AML-193 (cell line): ENCODE measurements around the gene ATP8A2.
"Not testable (repeated sequence)": the region's sequence is repeated elsewhere in the genome, so short reads cannot be mapped to it uniquely, and the experiment has no call there.

Experiments
- DNase-seq, 2 experiments: peaks; one replicate each; lab custom pipeline; 2025; lab: John Stamatoyannopoulos, UW

Gene ATP8A2

DNA sequence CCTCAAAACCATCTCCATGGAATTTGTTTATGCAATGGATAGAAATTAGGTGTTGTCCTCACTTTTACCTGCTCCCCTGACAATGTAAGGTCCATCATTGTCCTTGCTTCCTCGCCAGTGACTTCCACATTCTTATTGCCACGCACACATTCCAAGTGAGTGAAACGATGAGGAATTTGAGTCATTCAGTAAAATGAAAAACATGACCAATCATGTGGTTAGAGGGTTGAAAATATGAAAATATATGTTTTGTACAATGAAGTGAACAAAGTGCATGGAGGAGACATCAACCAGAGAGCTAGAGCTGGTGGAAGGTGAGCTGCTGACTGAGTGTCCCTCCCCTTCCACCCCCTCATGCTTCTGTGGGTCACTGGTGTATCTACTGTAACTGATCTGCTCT is 91.7 kb downstream of the ATP8A2 start:
- no peak for DNase-seq

DNA sequence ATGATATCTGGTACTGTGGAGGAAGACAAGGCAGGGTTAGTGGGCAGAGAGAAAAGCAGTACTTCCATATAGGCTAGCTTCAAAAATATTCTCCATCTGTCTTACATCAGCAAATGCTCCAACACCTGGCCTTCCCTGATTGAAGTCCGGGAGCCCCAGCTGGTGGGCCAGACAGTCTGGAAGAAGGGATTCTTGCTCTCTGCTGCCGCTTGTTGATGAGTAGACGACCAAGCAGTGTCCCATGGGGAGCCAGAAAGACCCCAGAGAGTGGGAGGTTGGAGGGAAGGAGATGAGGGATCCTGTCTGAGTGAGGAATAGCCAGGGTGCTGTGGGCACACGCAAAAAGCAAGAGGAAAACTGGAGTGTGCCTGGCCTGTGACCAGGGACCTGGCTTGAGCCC is 95.1 kb downstream of the ATP8A2 start:
- no peak for DNase-seq

GRCh38 chr13:25468325-25469168 is 96.8 kb downstream of the ATP8A2 start:
- no peak for DNase-seq

DNA sequence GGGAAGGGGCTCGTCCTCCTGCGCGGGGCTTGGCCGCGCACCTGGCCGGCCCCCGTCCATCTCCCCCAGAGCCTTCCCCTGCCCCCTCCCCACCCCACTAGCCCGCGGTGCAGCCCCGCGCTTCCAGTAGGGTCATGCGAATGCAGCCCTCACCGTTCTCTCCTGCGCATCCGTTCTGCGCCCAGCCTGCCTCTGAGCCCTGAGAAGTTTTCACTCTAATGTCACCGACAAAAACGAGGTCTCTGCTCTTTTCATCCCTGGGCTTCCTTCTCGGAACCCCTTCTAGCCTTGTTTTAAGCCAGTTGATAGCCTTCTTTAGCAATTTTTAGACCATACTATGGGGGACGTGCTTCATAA is 97.4 kb downstream of the ATP8A2 start:
- DNase-seq = no peak

DNA sequence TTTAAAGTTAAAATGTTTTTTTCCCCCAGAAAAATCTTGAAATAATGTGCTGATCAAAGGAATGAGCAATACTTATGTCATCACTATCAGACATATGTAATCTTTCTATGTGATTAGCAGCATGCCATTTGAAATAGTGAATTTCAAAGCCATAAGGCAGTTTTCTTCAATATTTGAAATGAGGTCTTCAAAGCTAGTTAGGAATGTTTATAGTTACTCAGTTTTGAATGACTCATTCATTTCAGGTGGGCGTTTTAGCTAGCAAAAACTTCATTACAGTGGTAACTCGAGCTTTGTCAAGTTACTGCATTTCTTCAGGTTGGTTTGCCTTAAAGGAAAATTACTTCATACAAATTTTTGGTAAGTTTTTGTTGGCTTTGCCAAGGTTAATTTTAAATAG is 102.1 kb downstream of the ATP8A2 start:
- DNase-seq = no peak

GRCh38 chr13:25478186-25478585 is 106.4 kb downstream of the ATP8A2 start:
- no peak for DNase-seq

DNA sequence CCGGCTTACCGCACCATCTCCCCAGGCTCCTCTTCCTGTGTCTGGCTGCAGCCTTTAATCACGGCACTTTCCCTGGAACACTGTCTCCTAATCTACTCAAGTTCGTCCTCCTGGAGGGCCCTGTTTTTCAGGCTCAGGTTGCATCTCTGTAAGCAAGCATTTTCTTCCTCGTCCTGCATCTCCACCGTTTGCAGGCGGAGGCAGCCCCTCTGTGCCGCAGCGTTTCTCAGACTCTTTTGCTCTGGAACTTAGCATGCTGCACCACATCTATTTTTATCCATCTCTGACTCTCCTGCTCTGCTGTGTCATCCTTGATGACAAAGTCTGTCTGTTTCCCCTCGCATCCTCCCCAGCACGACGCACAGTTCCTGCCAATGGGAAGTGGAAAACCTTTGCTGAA is 117.5 kb downstream of the ATP8A2 start:
- no peak for DNase-seq

- no peak for DNase-seq
Measured at GRCh38 chr13:25490236-25490635, 118.5 kb downstream of the ATP8A2 start.

DNA sequence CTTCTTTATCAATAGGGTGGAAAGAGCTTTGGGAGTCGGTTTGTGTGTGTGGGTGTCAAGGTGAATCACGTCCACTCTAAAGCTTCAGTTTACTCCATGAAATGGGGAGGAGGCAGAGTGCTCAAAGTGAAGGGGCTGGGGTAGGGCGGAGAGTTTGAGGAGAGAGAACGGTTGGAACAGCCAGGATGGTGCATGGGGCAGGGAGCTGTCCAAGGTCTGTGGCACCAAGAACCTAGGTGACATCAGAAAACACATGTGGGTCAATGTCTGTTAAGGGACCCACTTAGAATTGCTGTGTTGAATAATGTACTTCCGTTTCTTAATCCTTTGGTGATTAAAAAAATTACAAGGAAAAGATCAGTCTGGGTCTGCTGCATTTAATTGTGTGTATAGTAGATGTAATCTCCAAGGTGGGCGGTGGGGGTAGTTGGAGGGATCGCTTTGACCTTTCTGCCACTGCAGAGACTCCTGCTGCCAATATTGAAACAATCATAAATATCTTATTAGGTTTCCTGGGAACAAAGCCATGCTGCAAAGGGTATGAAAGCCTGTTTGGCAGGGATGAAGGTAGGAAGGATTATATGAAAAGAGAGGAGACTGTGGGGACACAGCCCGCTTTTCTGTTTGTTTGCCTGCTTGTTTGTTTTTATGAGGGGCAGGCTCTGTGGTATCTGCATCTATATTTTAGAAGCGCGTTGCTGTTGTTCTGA is 122.3 kb downstream of the ATP8A2 start:
- no peak for DNase-seq

GRCh38 chr13:25494698-25495411 is 123.1 kb downstream of the ATP8A2 start:
- DNase-seq = no peak

- no peak for DNase-seq
Measured at GRCh38 chr13:25501231-25501630, 129.5 kb downstream of the ATP8A2 start.

DNA sequence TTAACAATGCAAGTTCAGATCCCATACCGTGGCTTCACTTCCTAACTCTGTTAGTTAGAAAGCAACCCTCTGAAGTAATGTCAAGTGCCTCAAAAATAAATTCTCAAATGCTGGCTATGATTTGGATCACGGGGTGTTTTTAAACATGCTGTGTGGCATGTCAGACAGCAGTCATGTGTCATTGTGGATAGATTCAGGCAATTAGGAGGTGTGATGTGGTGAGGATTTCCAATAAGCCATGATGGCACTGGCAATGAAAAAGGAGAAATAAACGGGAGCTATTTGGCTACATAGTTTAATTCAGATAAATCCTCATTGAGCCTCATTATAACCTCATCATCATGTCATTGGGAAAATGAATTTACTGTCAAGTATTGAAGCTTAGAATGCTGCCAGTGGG is 130.3 kb downstream of the ATP8A2 start:
- no peak for DNase-seq

DNA sequence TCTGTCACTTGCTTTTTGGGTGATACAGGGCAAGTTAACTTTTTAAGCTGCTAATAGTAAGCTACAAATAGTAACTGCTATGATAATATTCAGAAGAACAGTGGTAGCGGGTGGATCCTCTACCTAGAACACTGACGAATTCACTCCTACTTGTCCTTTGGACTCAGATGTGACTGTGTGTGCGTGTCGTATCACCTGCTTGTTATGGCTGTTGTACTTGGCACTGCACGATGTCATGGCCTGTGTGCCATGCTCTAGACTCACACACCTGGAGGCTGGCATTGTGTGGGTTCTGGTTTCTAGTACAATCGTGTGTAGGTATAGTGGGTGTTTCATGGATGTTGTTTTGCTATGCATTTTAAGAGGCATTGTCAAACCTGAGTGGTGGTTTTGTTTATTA is 130.8 kb downstream of the ATP8A2 start:
- DNase-seq = no peak

GRCh38 chr13:25503856-25504255 is 132.1 kb downstream of the ATP8A2 start:
- DNase-seq = no peak

GRCh38 chr13:25507841-25508240 is 136.1 kb downstream of the ATP8A2 start:
- DNase-seq = no peak

- DNase-seq = not testable (repeated sequence)
Measured at GRCh38 chr13:25513060-25513459, 141.3 kb downstream of the ATP8A2 start.

DNA sequence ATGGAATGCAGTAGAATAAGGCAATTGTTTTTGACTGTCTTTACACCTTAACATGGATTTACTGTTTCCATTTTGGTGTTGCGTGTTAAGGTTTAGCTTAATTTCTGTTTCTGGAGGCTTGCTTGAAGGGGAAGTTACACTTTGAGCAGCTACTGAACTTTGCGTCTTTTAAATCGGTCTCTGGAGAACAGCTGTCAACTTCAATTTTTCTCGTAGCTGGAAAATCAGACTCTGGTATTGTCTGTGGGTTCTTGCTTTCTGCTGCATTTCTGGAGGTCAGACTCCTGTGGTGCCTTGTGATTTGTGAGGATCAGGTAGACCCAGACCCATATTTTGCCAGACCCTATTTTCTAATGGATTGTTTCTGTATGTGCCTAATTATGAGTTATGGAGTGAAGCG is 146.7 kb downstream of the ATP8A2 start:
- no peak for DNase-seq

DNA sequence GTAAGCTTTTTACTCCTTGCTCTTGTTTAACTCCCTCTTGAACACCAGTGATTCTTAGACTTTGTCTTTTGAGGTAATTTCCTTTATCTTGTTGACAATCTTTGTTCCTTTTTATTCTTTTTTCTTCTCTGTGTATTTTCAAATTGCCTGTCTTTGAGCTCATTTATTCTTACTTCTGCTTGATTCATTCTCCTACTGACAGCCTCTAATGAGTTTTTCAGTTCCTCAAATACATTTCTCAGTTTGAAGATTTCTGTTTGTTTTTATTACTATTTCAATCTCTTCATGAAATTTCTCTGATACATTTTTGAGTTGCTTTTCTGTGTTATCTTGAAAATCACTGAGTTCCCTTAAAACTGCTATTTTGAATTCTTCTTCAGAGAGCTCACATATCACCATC is 154.1 kb downstream of the ATP8A2 start:
- DNase-seq = no peak

- DNase-seq = no peak
Measured at GRCh38 chr13:25528266-25528665, 156.5 kb downstream of the ATP8A2 start.

DNA sequence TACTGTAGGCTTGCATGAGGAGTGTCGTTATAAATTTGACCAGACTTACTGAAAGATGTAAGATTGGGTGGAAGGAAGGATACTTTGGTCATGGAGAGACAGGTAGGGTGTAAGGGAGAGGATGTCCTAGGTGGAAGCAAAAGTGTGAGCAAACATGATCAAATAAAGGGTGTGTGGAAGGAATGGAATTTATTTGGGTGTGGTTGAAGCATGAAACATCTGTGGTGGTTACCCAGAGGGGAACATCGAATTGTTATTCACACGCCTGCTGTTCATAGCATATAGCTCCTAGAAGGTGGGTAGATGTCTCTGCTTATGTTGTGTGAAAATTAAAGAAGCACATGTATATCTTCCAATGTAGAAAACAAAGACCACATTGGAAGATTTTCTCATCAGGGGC is 157.7 kb downstream of the ATP8A2 start:
- DNase-seq = no peak

GRCh38 chr13:25538276-25538675 is 166.5 kb downstream of the ATP8A2 start:
- DNase-seq = no peak

DNA sequence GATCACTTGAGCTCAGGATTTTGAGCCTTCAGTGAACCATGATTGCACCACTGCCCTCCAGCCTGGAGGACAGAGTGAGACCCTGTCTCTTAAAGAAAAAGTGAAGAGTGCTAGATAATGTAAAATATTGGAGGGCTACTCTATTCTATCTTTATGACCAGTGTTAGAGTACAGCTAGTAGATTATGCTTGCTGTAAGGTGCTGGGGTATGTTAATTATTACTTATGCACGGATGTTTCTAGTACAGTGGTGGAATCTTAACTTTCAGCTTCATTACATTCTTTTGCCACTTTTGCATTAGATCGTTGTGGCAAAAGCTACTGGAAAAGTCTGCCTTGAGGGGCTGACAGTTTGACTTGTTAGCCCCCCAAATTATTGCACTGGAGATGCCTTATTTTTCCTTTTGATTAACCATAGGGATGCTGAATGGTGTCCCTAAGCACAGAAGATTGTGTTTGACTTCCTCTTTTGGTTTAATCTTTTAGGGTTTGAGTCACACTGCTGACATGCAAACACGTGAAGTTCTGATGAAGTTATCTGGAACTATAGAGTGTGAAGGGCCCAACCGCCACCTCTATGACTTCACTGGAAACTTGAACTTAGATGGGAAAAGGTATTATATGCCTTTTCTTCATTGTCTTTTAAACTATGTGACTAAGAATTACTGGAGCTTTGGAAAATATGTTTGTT is 169.8 kb downstream of the ATP8A2 start:
- DNase-seq = no peak
